C4-2B (cell line): ENCODE results near the gene MSTN.

Source experiments
- ZFX ChIP-seq: fragments of 450-650 bp; IDR thresholded peaks from 2 replicates; pipeline ENCODE4 v1.6.1; 2017
- TF ChIP-seq, protein P1 (sequence below): fragments of 450-650 bp; conservative IDR thresholded peaks from 2 replicates; pipeline ENCODE4 v1.5.1; 2017; ENCODE audit warnings: mild to moderate bottlenecking

DNA sequence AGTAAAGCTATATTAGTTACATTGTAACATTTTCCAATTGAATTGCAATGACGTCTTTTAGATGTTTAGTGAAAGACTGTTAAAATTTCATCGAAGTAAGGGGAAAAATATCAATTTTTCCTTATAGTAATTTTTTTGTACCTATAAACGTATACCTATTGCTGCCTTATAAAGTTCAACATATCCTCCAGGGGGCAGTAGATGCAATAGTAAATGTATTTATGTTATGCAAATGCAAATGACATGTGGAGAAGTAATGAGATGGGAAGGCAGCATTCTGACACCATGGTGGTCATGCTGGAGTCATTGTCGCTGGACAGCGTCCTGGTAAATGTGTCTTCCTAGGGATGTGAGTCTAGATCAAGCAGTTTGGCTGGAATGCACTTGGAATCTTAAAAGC lies 38.7 kb downstream of the MSTN start:
- TF ChIP-seq, protein P1, sequence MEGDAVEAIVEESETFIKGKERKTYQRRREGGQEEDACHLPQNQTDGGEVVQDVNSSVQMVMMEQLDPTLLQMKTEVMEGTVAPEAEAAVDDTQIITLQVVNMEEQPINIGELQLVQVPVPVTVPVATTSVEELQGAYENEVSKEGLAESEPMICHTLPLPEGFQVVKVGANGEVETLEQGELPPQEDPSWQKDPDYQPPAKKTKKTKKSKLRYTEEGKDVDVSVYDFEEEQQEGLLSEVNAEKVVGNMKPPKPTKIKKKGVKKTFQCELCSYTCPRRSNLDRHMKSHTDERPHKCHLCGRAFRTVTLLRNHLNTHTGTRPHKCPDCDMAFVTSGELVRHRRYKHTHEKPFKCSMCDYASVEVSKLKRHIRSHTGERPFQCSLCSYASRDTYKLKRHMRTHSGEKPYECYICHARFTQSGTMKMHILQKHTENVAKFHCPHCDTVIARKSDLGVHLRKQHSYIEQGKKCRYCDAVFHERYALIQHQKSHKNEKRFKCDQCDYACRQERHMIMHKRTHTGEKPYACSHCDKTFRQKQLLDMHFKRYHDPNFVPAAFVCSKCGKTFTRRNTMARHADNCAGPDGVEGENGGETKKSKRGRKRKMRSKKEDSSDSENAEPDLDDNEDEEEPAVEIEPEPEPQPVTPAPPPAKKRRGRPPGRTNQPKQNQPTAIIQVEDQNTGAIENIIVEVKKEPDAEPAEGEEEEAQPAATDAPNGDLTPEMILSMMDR = peak; percentile 70
- TF ChIP-seq ZFX = no peak
